ENCODE measurements around the gene ABCG4. TPM values are rescaled to one million over a fixed set of nuclear protein-coding genes. Genes with fewer than 3 reads are reported as not detected.
A peak's percentile ranks its signal among the peaks of the same experiment; 100 is the strongest.

ABCG4 gene
- total RNA-seq, 2 donors from 2014 or later, result 0.33 TPM; not detected in 1

GRCh38 chr11:119155733-119156492, 7.1 kb downstream of the ABCG4 start:
- 39 to 41% methylated on average over 8 of the region's 8 CpGs for WGBS, 2 donors
- ATAC-seq (no peak), DNase-seq (peak in 1 of 4 donors; percentile 33)
- TF ChIP-seq, protein P1, sequence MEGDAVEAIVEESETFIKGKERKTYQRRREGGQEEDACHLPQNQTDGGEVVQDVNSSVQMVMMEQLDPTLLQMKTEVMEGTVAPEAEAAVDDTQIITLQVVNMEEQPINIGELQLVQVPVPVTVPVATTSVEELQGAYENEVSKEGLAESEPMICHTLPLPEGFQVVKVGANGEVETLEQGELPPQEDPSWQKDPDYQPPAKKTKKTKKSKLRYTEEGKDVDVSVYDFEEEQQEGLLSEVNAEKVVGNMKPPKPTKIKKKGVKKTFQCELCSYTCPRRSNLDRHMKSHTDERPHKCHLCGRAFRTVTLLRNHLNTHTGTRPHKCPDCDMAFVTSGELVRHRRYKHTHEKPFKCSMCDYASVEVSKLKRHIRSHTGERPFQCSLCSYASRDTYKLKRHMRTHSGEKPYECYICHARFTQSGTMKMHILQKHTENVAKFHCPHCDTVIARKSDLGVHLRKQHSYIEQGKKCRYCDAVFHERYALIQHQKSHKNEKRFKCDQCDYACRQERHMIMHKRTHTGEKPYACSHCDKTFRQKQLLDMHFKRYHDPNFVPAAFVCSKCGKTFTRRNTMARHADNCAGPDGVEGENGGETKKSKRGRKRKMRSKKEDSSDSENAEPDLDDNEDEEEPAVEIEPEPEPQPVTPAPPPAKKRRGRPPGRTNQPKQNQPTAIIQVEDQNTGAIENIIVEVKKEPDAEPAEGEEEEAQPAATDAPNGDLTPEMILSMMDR (IDR thresholded peaks at IDR 0.05), result peak in 1 of 7 experiments; percentile 25
- no peak for TF ChIP-seq POLR2A (IDR thresholded peaks at IDR 0.05)
- H3K27ac ChIP-seq, result no peak overlapping the region
- H3K36me3 ChIP-seq (replicated peaks in 1 of 2; ENCODE audit: insufficient read depth in 1 of 2, low read depth in 2 of 2), result no peaks in the 10 kb centered on the region
- no peak overlapping the region for H3K4me3 ChIP-seq
- no peaks in the 10 kb centered on the region for H3K4me1 ChIP-seq
- no peaks in the 10 kb centered on the region for H3K27me3 ChIP-seq
- no peaks in the 10 kb centered on the region for H3K9me3 ChIP-seq
- intact Hi-C loops (cut with DNase I), result no loop called here

DNA sequence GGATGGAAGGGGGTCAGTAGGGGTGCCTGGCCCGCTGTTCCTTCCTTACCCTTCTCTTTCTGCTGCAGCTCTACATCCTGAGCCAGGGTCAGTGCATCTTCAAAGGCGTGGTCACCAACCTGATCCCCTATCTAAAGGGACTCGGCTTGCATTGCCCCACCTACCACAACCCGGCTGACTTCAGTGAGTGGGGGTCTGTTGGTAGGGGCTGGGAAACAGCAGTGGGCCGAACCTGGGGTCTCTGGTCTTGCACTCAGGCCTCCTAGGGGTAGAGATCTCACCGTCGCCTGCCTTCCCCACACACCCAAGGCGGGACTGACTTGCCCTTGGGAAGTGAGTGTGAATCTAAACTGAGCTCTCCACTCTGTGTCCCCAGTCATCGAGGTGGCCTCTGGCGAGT, 7.6 kb downstream of the ABCG4 start:
- H3K4me3 ChIP-seq, result no peak overlapping the region
- H3K9me3 ChIP-seq, result no peaks in the 10 kb centered on the region
- H3K27me3 ChIP-seq, result no peaks in the 10 kb centered on the region
- intact Hi-C loops (cut with DNase I), result no loop called here
- no peak for ATAC-seq
- H3K36me3 ChIP-seq (replicated peaks in 1 of 2; ENCODE audit: insufficient read depth in 1 of 2, low read depth in 2 of 2), result no peaks in the 10 kb centered on the region
- H3K27ac ChIP-seq, result no peak overlapping the region
- DNase-seq, result no peak
- no peaks in the 10 kb centered on the region for H3K4me1 ChIP-seq
- TF ChIP-seq POLR2A (IDR thresholded peaks at IDR 0.05), result no peak
- TF ChIP-seq, protein P1 (IDR thresholded peaks at IDR 0.05), result no peak
- 67 to 100% methylated on average over 1 to 10 of the region's 10 CpGs for WGBS, 2 donors

DNA sequence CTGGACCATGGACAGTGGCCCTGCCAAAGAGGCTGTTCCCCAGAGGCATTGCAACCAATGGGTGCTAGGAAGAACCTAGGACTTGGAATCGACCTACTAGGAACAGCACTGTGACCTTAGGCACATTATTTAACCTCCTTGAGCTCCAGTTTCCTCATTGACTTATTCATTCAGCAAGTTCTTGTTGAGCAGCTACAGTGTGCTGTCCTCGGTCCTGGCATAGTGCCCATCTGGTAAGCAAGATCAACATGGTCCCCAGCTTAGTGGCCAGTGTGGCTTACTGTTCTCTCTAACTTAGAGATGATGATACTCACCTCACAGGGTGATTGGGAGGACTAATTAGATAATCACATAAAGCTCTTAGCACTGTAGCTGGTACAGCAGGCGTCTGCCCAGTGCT, 8.2 kb downstream of the ABCG4 start:
- peak in 1 of 4 donors; percentile 34 for DNase-seq
- intact Hi-C loops (cut with DNase I), result no loop called here
- WGBS, 2 donors, result 35 to 41% methylated on average over 3 of the region's 3 CpGs
- no peak for TF ChIP-seq POLR2A (IDR thresholded peaks at IDR 0.05)
- TF ChIP-seq, protein P1 (IDR thresholded peaks at IDR 0.05), result no peak
- Histone ChIP-seq H3K4me1 (no peaks in the 10 kb centered on the region), H3K27me3 (no peaks in the 10 kb centered on the region), H3K9me3 (no peaks in the 10 kb centered on the region), H3K27ac (no peak overlapping the region), H3K4me3 (no peak overlapping the region), H3K36me3 (replicated peaks in 1 of 2; ENCODE audit: insufficient read depth in 1 of 2, low read depth in 2 of 2) (no peaks in the 10 kb centered on the region)
- ATAC-seq, result no peak

- 85 to 87% methylated on average over 13 of the region's 13 CpGs for WGBS, 2 donors
- no peaks in the 10 kb centered on the region for H3K27me3 ChIP-seq
- ATAC-seq (no peak), DNase-seq (no peak)
- no peak for TF ChIP-seq POLR2A (IDR thresholded peaks at IDR 0.05)
- TF ChIP-seq, protein P1 (IDR thresholded peaks at IDR 0.05), result no peak
- intact Hi-C loops (cut with DNase I), result no loop called here
- H3K4me3 ChIP-seq, result no peak overlapping the region
- no peak overlapping the region for H3K27ac ChIP-seq
- no peaks in the 10 kb centered on the region for H3K4me1 ChIP-seq
- H3K9me3 ChIP-seq, result no peaks in the 10 kb centered on the region
- no peaks in the 10 kb centered on the region for H3K36me3 ChIP-seq (replicated peaks in 1 of 2; ENCODE audit: insufficient read depth in 1 of 2, low read depth in 2 of 2)
Measured at GRCh38 chr11:119158467-119158866, 9.6 kb downstream of the ABCG4 start.

DNA sequence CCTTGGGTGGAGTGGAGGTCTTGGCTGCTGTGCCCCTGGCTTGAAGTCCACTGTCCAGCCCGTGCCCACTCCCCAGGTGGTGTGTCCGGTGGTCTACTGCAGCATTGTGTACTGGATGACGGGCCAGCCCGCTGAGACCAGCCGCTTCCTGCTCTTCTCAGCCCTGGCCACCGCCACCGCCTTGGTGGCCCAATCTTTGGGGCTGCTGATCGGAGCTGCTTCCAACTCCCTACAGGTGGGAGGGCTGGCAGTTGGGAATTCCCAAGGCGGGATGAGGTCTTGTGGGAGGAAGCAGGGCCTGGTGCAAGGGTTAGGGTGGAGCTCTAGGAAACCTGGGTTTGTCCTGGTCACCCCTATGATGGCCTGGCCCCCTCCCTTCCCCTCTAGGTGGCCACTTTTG, 11.3 kb downstream of the ABCG4 start:
- WGBS, 2 donors, result 88 to 100% methylated on average over 1 to 9 of the region's 9 CpGs
- Histone ChIP-seq H3K36me3 (replicated peaks in 1 of 2; ENCODE audit: insufficient read depth in 1 of 2, low read depth in 2 of 2) (no peaks in the 10 kb centered on the region), H3K4me1 (no peaks in the 10 kb centered on the region), H3K9me3 (no peaks in the 10 kb centered on the region), H3K27ac (no peak overlapping the region), H3K4me3 (no peak overlapping the region), H3K27me3 (no peaks in the 10 kb centered on the region)
- intact Hi-C loops (cut with DNase I), result no loop called here
- TF ChIP-seq POLR2A (IDR thresholded peaks at IDR 0.05), result no peak
- TF ChIP-seq, protein P1 (IDR thresholded peaks at IDR 0.05), result no peak
- ATAC-seq, result no peak
- DNase-seq, result no peak
